GM21381 (cell line): ENCODE measurements around the gene BCR.

Experiments
- ATAC-seq: cut with Tn5 transposase; IDR thresholded peaks from one replicate; pipeline ENCODE4 v1.9.1; 2021; ENCODE audit warnings: mild to moderate bottlenecking, moderate library complexity; ENCODE audit not compliant: unreplicated experiment

The BCR gene

DNA sequence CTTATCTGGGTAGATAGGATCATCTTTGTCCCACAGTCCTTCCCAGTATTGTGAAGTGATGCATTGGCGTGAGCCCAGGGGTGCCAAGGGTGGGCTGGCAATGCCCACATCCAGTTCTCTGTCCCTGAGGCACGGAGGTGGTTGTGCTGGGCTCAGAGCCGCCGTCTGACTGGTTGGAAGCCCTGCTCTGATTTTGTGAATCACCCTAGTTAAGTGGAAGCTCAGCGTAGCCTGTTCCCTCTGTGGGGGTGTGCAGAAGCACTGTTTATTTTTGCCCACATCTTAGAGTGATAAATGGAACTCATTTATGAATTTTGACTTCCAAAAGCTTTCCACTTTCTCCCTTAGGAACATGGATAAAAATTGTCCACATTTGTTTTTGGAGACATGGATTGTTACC, 13.6 kb downstream of the BCR start:
- no peak for ATAC-seq

GRCh38 chr22:23196165-23196564, 15.9 kb downstream of the BCR start:
- no peak for ATAC-seq

GRCh38 chr22:23197836-23198235, 17.5 kb downstream of the BCR start:
- no peak for ATAC-seq

- ATAC-seq = no peak
Observed at GRCh38 chr22:23199159-23199558, 18.9 kb downstream of the BCR start.

DNA sequence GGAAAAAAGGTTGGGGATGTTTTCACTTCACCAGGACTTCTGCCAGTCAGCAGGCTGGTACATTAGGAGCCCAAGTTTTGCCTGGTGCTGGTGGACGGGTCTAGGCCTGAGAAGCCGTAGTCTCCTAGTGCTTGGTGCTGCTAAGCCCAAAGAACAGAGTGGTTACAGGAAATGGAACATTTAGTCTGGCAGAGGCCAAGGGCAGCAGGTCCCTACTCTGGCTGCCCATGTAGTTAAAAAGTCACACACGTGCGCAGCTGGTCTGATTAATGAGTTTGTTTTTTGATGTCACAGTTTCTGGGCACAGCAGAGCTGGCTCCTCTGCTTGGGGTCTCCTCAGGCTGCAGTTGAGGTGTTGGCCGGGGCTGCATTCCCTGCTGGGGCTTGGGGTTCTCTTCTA, 20.6 kb downstream of the BCR start:
- no peak for ATAC-seq

GRCh38 chr22:23202812-23203451, 22.6 kb downstream of the BCR start:
- ATAC-seq = no peak

DNA sequence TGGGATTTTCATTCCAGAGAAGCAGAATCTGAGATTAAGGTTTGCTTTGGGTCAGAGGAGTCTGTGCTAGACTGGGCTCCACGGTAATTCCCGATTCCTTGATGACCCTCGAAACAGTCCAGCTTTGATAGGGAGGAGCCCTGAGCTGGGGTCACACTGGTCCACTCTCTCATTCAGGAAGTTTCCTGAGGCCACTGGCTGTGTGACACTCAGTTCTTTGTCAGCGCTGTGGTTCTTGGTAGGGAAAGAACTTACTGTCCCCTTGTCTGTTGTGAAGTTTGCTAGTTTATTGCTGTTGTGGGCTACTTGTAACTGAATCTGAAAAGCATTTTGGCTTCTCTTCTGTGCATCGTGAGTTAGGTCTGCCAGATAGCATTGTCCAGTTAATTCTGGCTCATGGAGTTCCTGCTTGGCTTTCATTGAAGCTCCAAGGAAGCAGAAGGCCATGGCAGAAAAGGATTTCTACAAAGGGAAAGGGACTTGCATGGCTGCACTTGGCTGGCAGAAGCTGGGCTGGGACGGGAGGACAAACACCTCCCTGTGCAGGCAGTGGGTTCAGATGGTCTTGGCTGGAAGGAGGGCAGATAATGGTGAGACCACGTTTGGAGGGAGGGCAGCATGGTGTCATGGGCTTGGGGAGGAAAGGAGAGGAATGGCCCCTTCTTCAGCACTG, 23.3 kb downstream of the BCR start:
- ATAC-seq = no peak

DNA sequence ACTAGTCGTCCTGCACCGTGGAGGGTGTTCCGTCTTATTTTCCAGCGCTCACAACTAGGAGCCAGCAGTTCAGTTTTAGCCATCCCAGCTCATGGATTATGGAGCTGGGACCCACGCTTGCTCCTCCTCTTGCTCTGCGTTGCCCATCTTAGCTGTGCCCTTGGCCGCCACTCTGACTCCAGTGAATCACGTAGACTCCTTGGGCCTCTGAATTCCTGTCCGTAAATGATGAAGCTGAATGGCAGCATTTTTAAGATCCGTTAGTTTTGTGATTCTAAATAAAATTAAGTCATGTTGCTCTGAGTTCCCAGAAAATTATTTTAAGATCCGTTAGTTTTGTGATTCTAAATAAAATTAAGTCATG, 23.8 kb downstream of the BCR start:
- no peak for ATAC-seq

DNA sequence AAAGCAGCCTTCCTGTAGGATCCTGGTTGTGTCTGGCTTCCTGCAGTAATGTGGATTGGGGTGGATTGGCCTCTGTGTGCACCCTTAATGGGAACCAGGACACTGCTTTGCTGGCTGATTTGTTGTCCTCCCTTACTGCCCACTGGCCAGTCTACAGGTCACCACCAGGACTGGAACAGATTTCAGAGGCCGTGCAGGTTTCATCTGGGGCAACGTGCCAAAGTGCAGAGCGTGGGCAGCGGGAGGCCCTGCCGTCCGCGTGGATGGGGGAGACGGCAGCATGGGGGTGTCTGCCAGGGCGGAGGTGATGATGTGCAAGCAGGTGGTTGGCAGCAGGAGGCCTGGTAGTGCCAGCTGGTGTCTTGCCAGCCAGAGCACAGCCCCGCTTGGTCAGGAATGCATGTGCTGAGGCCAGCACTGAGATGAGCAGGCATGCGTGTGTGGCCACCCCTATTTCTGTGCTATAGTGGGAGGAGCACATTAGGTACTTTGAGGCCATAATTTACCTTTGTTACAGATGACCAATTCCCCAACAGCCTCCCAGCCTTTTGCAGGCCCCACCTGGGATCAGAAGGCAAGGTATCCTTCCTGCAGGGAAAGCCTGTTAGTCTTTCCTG, 24.3 kb downstream of the BCR start:
- ATAC-seq = no peak

DNA sequence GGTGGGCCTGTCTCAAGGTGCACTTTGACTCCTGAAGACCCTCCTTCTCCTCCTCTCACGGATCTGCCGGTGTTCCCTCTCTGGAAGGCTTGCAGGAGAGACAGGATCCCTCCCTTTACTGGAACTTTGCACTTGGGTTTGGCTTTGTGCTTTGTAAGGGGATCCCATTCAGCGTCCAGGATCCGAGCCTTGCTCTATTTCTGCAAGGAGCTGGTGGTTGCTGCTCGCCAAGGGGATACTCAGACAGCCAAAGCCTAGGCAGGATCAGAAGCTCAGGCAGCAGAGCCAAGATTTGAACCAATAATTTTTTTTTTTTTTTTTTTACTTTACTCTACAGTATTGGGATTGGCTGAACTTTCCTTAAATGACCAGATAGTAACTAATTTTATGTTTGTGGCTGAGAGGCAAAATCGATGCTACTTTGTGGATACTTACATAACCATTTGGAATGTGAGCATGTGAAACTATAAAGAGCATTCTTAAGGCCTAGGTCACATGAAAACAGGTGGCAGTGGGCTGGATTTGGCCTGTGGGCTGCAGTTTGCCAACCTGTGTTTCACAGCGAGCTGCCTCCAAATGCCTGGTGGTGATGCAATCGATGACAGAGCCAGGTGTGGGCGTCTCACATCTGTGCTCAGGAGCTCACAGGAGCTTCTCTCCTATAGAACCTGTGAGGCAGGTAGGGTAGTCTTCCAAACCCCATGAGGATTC, 25.2 kb downstream of the BCR start:
- no peak for ATAC-seq

GRCh38 chr22:23206915-23207314, 26.6 kb downstream of the BCR start:
- no peak for ATAC-seq

DNA sequence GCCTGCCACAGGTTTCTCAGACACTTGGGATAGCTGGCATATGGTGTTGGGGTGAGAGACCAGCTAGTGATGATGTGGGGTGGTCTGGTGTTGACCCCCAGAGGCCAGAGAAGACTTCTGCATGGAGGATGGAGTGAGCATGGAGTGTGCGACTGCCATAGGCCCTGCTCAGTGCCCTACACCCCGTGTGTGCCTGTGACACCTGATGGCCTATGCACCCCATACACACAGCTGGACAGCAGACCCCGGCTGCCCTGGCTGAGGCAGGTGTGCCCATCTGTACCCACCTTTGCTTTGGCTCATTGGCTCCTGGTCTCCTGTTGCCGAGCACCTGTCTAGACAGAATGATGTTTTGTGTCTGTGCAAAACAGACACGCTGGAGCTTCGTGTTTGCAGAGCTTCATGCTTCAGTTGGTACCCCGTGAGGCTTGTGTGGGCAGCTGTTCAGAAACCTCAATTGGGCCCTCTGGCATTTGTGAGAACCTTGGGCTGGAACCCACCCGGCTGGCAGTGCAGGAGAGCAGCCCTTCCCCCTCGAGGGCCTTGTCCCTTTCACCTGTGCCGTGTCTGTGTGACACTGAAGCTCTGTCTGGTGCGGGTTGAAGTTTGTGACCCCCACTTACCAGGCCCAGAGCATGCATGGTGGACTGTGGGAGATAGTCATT, 27.6 kb downstream of the BCR start:
- no peak for ATAC-seq

- no peak for ATAC-seq
Observed at GRCh38 chr22:23210428-23211170, 30.3 kb downstream of the BCR start.

- no peak for ATAC-seq
Observed at GRCh38 chr22:23211622-23212021, 31.3 kb downstream of the BCR start.

DNA sequence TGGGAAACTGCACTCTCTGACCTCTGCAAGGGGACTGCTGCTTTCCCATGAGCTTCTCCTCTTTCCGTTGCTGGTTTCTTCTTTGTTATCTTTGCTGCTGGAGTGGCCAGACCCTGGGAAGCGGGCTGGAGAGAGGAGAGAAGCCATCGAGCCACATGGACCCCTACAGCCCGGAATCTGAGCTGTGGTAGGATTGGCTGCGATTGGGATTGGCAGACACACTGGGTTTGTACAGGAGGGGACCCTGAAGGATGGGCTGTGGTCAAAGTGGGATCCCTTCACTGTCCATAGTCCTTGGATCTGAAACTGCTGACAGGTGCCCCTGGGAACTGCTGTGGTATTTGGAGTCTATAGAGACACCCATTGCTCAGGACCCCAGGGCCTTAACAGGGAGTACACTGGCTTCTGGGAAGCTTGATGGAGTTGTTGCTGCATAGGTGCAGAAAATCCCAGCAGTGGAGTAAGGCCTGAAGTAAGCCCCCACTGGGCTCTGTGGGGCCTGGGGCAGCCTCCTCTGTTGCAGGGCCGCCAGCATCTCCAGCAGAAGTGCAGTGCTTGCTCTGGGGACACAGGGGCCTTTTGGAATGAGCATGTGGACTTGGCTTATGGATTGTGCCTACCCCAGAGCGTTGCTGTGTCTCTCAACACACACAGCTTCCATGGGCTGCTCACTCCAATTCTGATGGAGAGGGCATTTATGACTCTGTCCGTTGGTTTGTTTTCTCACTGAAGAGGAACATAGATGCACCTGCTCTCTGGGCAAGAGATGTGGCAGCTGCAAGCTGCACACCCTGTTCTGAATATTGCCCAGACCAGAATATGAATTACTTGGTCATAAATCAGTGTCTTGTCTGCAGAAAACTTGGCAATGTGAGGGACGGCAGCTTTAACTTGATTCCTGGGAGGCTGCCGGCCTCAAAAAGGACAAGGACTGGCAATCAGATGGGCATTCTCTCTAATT, 32.0 kb downstream of the BCR start:
- no peak for ATAC-seq

DNA sequence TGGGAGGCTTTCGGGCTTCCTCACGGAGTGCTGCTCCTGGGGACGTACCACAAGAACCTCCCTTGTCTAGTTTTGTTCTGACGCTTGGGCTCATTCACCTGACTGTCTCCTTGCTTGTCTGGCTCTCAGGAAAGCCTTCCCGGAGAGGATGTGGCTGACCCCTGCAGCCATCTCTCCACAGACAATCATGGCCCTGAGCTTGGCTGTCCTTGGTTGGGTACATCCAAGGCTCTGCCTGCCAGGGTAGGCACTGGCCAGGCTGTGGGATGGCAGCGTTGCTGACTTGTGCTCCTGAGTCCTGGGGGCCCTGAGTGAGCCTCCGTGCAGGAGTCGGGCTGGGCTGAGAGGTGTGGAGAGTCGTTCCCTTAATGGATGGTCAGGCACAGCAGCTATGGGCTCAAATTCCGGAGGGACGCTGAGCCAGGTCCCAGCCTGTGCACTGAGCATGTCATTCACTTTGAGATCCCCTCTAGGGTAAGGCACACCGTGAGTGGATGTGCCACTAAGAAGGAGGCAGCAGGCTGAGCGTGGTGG, 32.8 kb downstream of the BCR start:
- no peak for ATAC-seq

DNA sequence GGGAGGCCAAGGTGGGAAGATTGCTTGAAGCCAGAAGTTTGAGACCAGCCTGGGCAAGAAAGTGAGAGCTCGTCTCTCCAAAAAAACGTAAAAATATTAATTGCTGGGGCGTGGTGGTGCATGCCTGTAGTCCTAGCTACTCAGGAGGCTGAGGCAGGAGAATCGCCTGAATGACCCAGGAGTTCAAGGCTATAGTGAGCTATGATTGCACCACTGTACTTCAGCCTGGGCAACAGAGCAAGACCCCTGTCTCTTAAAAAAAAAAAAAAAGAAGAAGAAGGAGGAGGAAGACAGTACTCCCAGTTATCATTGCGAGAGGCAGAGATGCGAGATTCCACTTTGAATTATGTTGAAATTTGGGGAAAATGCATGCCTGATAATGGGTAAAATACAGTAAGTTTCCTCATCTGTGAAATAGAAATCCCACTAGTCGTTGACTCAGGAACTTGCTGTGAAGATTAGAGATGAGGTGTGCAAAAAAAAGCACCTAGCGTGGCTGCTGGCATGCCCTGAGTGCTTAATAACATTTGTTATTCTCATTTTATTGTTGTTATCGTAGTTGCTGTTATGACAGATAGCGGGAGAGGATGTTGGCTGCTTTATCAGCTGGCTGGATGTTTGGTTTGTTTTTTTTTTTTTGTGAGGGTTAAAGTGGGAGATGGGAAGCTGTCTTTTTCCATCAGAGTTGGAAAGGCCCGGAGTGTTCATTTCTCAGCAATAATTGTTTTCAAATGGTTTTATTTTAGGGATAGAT, 33.4 kb downstream of the BCR start:
- no peak for ATAC-seq

- ATAC-seq = no peak
Observed at GRCh38 chr22:23214398-23214797, 34.1 kb downstream of the BCR start.
